Activated CD4-positive, CD25-positive, alpha-beta regulatory T cell treated with anti-CD3 and anti-CD28 coated beads, Interleukin-2, amount 50 U/mL, for 72 hours (primary cell): ENCODE measurements around the gene KCNH1.

ENCODE experiments used
- DNase-seq: peaks from one replicate; pipeline ENCODE4 v3.0.0; 2021

Gene KCNH1

DNA sequence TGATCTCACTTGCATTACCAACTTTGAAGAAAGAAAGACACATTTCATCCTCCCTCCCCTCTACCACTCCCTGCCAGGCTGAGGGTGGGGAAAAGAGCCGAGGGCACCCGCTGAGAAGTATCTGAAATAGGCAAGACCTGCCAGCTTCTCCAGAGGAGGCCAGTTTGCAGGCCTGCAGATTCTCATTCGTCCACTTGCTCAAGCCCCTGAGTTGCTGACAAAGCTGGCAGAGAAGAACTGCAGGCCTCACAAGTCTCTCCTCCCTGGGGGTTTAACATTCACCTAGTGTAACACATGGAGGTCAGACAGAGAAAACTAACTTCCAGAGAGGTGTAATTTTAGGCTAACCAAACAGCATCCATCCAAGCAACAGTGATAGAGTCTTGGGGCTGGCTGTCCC is 428.9 kb downstream of the KCNH1 start:
- DNase-seq: no peak

DNA sequence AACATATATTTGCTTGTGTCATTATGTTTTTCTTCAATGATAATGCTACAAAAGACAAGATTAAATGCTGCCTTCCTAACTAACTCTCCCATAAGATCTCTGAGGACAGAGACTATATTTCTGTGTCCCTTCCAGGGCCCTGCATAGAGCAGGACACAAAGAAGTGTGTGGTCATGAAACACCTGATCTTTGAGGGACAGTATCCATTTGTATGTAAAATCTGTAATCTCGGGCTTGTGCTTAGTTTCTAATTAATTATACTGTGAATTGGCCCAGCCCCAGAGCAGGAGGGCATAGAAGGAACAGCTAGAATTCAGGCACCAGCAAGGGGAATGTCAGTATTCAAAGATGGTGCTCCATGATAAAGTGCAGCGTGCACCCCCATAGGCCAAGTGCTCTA is 430.4 kb downstream of the KCNH1 start:
- DNase-seq: no peak

DNA sequence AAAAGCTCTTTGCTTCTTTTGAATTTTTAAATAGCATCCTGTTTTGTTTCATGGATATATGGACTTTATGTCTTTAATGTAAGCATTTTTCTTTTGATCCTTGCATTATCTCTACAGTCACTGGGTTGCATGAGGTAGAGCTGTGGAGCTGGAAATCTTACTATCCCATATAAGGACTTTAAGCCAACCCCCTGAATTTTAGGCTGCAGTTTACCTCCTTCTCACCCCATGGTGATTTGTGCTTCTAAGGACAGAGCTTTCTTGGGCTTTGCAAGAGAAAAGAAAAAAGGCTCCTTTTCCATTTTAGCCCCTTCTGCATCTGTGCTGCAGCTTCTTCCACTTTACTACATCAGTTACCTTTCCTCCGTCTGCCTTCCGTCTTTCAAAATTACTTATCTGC is 431.4 kb downstream of the KCNH1 start:
- no peak for DNase-seq

DNA sequence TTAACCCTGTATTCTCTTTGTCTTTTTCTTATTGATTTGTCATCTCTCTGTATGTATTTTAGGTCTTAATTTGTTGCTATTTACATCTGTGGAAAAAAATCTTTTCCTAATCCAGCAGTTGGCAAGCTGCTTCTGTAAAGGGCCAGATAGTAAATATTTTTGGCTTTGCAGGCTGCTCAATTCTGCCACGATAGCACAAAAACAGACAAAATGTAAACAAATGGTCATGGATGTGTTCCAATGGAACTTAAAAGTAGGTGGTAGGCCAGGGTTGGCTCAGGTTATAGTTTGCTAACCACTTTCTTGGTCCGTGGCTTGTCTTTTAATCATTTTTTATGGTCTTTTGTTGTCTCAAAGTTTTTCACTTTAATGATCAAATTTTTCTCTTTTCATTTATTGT is 433.4 kb downstream of the KCNH1 start:
- DNase-seq: no peak

DNA sequence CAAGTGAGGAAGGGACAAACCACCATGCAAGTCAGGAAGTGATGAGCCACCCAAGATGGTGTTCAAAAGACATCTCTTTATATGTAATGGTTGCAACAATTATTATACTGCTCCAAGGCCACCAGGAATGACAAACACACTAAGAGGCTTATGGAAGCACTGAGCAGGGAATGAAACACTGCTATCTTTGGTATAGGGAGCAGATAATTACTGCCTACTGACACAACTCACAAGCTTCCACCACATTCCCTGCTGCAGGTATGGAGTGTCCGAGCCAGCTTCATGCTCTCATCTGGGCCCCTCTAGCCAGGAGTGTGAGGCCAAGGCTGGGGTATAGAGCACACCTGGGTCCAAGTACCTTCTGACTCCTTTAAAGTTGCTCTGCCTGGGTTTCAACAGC is 433.9 kb downstream of the KCNH1 start:
- DNase-seq: no peak

DNA sequence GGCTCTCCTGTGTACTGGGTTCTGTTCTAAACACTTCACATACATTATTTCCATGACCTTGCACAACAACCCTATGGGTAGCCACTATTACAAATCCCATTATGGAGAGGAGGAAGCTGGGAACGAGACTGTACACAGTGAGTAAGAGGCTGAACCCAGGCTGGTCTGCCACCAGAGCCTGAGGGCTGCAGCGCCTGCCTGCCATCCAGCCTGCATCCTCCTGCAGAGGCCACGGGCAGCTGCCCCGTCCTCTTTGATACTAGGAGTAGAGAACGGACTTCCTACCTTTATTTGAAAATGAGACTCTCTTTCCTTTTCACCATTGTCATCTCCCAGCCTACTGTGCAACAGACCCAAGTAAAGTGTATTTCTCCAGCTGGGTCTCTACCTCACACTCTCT is 435.3 kb downstream of the KCNH1 start:
- no peak for DNase-seq

DNA sequence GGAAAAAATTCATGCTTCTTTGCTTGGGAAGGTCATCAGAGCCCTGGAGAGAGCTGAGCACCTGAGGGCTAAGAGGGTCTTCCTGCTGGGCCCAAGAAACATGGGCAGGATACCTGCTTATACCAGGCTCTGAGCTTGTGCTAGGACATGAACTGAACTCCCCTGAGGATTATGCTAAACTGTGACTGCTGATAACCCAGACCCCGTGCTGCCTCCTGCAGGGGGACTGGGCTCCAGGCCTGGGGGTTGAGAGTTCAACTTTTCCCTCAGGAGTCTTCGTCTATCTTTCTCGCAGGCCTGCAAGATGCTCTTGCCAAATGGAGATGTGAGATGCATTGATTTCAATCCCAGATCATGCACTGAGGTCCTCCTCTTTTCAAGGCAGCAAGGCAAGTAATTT is 436.8 kb downstream of the KCNH1 start:
- DNase-seq: no peak

DNA sequence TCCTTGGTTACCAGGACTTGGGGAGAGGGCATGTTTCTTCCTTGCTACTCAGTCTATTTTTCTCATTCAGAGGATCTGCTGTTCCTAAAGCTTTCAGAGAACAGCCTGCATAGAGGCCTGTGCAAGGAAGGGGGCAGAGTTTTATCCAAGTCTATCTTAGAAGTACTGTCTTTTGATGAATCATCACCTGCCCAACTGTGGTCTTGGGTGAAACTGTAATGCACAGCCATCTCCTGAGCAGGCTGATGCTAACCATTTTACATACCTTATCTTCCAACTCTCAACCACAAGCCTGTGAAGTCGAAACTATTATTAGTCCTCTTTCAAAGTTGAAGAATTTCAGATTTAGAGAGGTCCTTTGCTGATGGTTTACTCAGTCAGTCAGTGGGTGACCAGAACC is 437.2 kb downstream of the KCNH1 start:
- DNase-seq: no peak

DNA sequence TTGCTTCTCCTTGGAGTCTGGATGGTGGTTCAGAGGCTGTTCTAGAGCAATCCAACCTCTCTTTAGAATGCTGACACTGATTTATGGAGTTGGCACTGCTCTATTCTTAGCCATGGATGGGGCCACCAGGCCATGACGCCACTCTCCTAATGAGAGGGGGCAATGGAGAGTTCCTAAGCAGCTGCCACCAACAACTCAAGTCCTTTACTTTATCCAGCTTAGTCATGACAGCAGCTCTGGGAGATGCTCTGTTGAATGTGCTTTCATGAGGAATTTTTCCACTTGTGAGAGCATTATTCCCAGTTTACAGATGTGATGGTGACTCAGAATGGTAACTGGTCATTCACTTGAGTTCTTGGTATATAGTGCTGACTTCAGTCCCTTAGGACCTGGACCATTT is 438.9 kb downstream of the KCNH1 start:
- no peak for DNase-seq

DNA sequence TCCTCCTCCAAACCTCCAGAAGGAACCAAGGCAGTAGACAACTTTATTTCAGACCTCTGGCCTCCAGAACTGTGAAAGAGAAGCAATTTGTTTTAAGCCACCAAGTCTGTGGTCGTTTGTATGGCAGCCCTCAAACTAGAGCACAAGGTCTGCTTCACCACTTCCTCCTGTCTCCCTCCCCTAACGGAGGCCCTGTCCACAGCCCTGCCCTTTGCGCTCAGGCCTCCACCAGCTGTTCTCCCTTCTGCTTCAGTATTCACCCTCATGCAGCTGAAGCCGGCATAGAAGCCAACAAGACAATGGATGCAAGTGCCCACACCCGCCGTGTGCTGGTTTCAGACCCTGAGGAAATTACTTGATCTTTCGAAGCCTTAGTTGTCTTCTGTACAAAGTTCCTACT is 441.2 kb downstream of the KCNH1 start:
- DNase-seq: no peak

DNA sequence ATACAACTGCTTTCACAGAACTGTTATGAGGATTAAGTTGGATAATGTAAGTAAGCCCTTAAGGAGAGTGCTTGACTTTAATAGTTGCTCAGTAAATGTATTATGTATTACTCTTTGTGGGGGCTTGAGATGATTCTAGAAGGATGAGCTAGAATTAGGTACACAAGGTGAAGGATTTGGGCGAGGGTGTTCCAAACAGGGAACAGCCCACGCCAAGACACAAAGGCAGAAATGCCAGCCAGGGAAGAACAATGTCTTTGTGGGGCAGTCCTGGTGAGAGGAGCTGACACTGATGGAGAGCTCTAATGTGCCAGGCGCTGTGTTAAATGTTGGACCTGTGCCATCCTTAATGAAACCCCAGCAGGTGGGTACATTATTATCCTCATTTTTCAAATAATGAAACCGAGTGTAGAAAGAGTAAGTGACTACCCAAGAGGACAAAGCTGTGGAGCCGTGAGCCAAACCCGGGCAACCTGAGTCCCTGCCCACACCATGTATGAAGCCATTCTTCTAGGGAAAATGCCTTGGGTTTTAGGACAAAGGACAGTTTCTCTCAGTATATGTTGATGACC is 442.8 kb downstream of the KCNH1 start:
- DNase-seq: no peak

DNA sequence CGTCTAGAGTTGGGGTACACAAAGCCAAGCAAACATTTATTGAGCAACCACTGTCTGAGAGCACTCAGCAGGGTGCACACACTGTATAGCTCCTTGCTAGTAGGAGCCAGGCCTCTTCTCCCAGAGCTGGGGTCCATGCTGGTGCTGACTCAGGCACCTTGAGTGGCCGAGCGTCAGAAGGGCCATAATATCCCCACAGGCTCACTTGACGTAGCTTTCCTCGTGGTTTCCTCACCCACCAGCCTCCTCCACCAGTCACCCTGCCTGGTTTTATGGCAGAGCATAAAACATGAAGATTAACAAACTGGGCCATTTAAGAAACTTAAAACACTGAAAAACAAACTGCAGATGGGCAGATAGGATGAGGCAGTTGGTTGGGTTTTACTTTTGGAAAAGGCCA is 443.7 kb downstream of the KCNH1 start:
- no peak for DNase-seq

DNA sequence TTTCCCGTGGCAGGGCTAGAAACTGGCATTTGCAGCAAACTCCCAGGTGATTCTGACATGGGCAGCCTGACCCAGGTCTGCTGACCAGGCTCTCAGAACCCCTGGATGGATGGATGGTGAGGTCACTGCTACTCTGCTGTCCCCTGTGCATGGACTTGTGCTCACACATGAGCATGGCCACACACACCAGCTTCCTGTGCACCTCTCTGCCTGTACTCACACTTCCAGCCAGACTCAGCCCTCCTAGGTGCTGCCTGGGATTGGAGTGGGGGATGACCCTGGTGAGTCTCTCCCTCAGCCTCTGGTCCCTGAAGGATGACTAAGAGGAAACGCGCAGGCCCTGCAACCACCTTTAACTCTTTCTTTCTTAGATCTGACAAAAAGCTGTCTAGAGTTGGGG is 444.1 kb downstream of the KCNH1 start:
- DNase-seq: no peak

DNA sequence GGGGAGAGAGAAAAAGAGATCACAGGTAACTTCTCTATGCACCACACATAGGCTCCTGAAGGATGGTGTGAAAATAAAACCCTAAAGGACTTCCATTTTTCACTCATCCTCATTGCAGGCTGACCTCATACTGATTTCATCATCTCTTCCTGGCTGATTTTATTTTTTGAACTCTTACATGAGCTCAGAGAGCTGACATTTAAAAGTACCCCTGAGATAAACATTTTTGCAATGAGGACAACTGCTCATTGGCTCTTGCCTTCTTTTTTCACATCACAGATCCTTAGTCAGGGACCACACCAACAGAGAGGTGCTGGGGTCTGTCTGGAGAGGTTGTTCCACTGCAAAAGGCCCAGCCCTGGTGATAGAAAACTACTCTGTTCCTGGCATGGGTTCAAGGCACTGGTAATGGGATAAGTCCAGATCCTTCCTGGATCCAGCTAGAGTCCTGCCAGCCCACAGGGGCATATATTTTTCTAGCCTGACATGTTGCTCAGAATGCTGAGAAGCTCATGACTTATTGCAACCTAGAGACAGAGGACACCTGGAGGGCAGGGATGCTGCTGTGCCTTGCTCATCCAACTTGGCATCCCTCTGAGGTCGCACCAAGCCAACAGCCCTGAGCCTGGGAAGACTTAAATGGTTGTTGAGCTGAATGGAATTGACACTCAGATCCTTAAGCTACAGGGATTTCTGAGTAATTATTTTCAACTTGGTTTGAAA is 445.3 kb downstream of the KCNH1 start:
- DNase-seq: no peak

DNA sequence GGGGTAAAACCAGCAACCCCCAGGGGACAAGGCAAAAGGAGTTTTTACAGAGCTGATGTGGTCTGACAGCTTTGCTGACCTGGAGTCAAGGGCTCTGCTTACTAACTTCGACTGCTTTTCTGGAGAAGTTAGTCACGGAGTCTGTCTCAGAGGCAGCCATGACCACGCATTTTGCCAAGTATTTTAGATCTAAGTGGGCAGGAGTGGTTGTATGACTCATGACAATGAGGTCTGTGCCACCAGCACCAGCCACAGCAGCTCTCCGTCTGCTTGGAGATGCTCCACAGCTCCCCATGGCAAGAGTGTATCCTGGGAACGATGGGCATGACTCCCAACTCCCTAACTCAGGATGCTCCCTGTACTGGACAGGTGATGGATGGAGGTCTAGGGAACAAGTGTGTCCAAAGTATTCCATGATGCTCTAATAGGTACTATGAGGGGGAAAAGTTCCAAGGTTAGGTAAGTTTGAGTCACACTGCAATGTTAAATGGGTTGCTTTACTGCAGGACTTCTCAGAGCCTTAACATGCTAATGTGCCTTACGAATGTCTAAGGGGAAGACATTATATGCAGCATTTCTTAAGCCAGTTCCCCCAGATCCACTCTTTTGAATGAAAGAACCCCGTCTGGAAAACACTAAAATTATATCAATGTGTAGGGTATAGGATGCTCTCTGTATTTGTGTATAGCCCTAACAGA is 446.2 kb downstream of the KCNH1 start:
- DNase-seq: no peak

DNA sequence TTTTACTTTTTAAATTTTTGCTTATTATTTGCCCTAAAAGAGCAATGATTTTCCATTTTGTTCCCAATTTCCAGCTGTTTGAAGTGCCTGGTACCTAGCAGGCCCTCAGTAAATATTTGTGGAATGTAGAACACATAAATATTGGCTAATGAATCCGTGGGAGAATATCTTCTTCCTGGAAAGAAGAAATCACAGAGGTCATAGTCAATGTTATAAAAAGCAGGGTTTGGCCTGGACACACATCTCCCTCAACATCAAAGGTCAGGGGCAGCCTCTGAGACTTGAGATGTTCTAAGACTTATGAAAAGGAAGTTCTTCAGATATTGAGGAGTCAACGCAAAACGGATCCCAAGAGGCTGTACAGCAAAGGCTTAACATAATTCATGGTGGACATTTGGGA is 447.1 kb downstream of the KCNH1 start:
- no peak for DNase-seq

DNA sequence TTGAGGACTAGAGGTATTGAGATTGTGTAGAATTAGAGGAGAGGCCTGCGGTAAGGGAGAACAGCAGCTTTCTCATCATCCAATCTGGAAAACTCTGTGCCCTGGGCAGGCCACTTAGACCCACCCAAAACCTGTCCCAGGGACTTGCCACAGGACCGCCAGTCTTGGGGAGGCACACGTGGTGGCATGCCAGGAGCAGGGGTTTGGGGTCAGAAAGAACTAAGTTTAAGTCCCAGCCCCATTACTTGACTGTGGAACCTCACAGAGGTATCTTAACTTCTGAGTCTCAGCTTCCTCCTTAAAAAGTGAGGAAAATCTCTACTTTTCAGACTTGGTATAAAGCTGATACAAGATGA is 448.7 kb downstream of the KCNH1 start:
- DNase-seq: no peak

DNA sequence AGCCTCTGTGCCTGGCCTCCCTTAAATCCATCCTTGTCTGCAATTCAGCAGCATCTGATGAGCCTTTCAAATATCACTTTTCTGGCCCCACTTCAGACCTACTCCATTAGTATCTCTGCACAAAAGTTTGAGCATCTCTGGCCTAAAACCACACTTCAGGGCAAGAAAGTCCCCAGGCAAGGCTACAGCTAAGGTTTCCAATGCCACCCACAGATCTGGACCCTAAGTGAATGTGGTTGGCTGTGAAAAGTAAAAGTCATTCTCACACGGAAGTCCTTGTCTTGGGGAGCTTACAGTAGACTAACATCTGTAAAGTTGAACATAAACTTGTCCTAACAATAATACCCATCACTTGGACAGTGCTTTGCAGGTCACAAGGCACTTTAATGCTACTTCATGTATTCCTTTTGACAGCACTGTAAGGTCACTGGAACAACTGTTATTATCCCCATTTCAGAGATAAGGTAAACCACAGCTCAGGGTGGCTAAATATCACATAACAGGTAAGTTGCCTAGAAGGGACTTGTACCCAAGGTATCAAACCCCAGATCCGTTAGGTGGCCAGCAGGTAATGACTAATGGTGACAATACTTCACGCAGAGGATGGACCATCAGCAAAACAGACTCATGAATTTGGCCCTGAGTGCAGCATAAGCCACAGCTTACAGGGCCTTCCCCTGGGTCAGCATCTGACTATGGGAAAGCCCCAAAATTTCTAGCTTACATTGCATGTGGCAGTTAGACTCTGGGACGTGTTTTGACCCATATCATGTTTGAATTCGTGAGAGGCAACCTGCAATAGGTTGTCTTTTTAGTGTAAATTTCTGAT is 449.3 kb downstream of the KCNH1 start:
- no peak for DNase-seq

DNA sequence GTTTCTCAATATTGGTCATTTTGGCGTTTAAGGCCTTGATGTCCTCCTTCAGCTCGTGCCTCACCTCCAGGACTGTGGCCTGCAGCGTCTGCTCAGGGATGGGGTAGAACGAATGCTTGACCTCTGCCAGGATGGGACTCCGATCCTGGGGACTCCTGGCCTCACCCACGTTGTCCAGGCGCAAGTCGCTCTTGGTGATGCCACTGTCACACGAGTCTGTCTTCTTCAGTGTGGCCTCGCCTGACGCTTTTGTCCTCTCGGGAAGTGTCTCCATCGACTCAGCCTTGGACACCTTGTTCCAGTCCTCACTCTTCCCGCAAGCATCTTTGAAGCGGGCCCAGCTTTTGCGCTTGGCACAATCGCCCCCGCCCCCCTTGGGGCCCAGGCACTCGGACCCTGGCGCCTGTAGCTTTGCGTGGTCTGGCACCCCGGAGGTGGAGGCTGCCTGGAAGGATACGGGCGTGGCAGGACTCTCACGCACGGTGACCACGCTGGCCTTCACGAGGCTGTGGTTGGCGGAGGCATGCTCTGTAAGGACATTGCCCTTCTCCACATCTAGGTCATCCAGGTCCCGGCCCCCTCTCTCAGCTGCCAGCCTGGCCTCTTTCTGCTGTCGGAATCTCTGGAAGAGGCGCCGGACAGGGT is 450.4 kb downstream of the KCNH1 start:
- no peak for DNase-seq

DNA sequence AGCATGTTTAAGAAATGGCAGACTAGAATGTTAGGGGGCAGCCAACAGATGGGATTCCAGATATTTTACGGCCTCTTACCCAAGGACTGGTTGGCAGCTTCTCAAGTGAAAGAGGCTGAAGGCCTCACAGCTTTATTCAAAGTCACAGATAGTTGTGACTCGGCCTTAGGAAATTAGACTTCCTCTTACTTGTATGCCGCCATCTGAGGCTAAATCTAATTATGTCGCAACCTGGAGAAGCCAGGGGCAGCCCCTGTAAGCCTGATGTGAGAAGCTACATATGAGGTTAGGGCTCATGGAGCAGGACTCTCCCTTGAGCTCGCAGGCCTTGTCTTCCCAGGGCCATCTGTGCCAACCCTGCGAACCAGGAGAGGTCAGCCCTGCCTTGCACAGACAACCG is 452.8 kb downstream of the KCNH1 start:
- DNase-seq: no peak

DNA sequence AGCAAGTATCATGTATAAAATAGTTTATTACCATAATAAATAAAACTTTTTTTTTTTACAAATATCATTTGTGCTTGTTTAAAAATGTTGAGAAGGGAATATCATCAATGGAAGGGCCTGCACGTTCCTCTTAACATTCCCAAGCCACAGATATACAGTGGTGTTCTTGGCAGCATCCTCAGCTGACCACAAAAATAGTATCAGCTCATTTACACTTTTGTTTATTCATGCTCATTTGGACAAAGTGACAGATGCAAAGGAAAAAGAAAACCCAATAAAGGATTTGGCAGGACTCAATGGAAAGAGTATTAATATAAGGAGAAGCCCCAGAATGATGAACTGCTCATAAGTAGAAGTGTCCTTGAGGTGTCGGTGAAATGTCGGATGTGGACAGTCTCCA is 455.6 kb downstream of the KCNH1 start:
- no peak for DNase-seq

DNA sequence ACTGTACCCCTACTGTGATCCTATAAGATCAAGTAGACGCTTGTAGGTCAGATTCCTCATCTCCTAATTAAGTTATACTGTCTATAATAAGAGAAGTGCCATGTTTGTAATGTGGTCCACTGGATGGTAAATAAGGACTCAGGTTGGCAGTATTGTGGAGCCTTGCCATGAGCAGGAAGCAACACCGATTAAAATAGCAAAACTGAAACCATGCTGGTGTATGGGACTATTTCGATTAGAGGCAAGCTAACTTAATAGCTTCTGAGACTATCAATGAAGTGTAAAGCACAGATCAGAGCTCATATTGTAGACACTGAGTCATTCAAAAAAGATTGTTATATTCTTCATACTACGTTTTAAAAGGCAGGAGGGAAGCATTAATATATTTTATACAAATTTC is 456.4 kb downstream of the KCNH1 start:
- no peak for DNase-seq

DNA sequence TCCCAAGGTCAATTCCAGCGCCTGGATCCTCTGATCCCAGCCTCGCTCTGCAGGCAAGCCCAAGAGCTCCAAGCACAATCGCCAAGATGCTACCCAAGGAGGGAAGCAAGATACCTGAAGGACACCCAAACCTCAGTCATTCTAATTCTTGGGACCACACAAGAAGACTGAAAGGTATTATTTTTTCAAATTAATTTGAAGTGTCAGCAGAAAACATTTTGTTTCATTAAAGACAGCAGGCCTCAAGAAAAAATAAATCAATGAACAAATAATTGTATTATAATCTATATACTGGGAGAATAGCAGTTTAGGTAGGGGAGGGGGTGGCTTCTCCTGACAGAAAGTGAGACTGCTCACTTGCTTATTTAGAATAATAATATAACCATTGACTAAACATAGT is 457.4 kb downstream of the KCNH1 start:
- DNase-seq: no peak
